K562 (cell line): Measurements from ENCODE around the gene PPP6R3. TPM values are rescaled to one million over a fixed set of nuclear protein-coding genes. Genes with fewer than 3 reads are reported as not detected.

Experiments
- ATAC-seq: fragments of 200-7000 bp; cut with Tn5 transposase; 3 replicates; pipeline ENCODE4 v1.9.1; 2020; ENCODE audit warnings: moderate library complexity
- BruUV-seq: library from RNA; stranded (reverse); fragments of 400-500 nt; replicated peaks from 2 replicates; lab custom pipeline; 2021; lab: Mats Ljungman, UMichigan
- CTCF ChIA-PET: fragments of 300-600 bp; formaldehyde crosslinking; extraction: SDS; loops from one replicate; lab custom pipeline; 2021; ENCODE audit warnings: low intra/inter-chr PET ratio; lab: Yijun Ruan, JAX
- POLR2A ChIA-PET: fragments of 300-600, 350-650 bp; sonication (Branson Sonifier 250); formaldehyde crosslinking; extraction: SDS; loops from one replicate; lab custom pipeline; 2021; ENCODE audit warnings: antibody characterized with exemption, inconsistent platforms; lab: Yijun Ruan, JAX
- DNase-seq, 4 experiments: peaks; one replicate each; pipeline versions ENCODE4 v3.0.0 to v3.0.0-alpha.2; 2011 to 2018; ENCODE audit warnings: low spot score in 3 of 4, mixed read lengths in 3 of 4; ENCODE audit errors: extremely low read depth in 1 of 4
- FAIRE-seq: peaks from 2 replicates; lab custom pipeline; 2011; peaks lifted over from hg19 to GRCh38; lab: Jason Lieb, UNC
- H2AFZ ChIP-seq: 2 replicates; pipeline ENCODE4 v1.6.0; 2011; ENCODE audit warnings: low read depth, low read length, control low read depth, inconsistent platforms
- H3K27ac ChIP-seq: fragments of 200-600 bp; 3 replicates; pipeline ENCODE4 v1.8.0; 2011; ENCODE audit warnings: low read depth, mild to moderate bottlenecking, control low read depth, inconsistent platforms, low read length, moderate library complexity, mixed read lengths; ENCODE audit errors: extremely low read depth
- H3K27me3 ChIP-seq, 2 experiments: fragments of 300-600 bp in 1 of 2; 2 replicates in 1 of 2; 3 replicates in 1 of 2; pipeline versions ENCODE4 v1.6.0 to v1.8.0; 2011; ENCODE audit warnings: inconsistent platforms in 2 of 2, low read length in 2 of 2, mild to moderate bottlenecking in 1 of 2, mixed read lengths in 1 of 2, moderate library complexity in 1 of 2; ENCODE audit not compliant: control insufficient read depth in 2 of 2, insufficient read depth in 2 of 2
- H3K36me3 ChIP-seq: fragments of 300-600 bp; 3 replicates; pipeline ENCODE4 v1.8.0; 2011; ENCODE audit warnings: mild to moderate bottlenecking, low read length, inconsistent platforms; ENCODE audit not compliant: control insufficient read depth, insufficient read depth
- H3K4me1 ChIP-seq, 2 experiments: fragments of 200-600 bp in 1 of 2; replicated peaks in 1 of 2; 2 replicates in 1 of 2; 3 replicates in 1 of 2; pipeline versions ENCODE4 v1.5.1 to v1.8.0; 2011; ENCODE audit warnings: inconsistent platforms in 2 of 2, low read length in 2 of 2, mild to moderate bottlenecking in 1 of 2, mixed read lengths in 1 of 2, moderate library complexity in 1 of 2; ENCODE audit not compliant: control insufficient read depth in 2 of 2, insufficient read depth in 2 of 2
- H3K4me2 ChIP-seq: 2 replicates; pipeline ENCODE4 v1.6.1; 2011; ENCODE audit warnings: low read length, control low read depth, inconsistent platforms, mixed read lengths; ENCODE audit not compliant: insufficient read depth
- H3K4me3 ChIP-seq: fragments of 200-600 bp; sonication (generic), shearing (Covaris generic); 2 replicates; pipeline ENCODE4 v1.5.1; 2016; ENCODE audit warnings: control low read depth, inconsistent platforms
- H3K79me2 ChIP-seq: fragments of 200-600 bp; 3 replicates; pipeline ENCODE4 v1.8.0; 2011; ENCODE audit warnings: low read length, inconsistent platforms; ENCODE audit not compliant: control insufficient read depth, insufficient read depth
- H3K9ac ChIP-seq, 2 experiments: 2 replicates each; pipeline versions ENCODE4 v1.6.0 to v1.6.1; 2011; ENCODE audit warnings: low read depth in 2 of 2, low read length in 2 of 2, control low read depth in 1 of 2, inconsistent platforms in 1 of 2, mild to moderate bottlenecking in 1 of 2, mixed read lengths in 1 of 2; ENCODE audit not compliant: insufficient read depth in 1 of 2
- H3K9me1 ChIP-seq: one replicate; pipeline ENCODE4 v1.6.0; 2011; ENCODE audit warnings: inconsistent platforms, mild to moderate bottlenecking, low read length, moderate library complexity; ENCODE audit not compliant: control insufficient read depth, insufficient read depth
- H3K9me3 ChIP-seq: replicated peaks from 2 replicates; pipeline ENCODE4 v1.5.1; 2011; ENCODE audit warnings: low read depth, low read length, inconsistent platforms; ENCODE audit not compliant: control insufficient read depth, insufficient read depth
- H4K20me1 ChIP-seq: replicated peaks from 2 replicates; pipeline ENCODE4 v1.6.1; 2011; ENCODE audit warnings: low read length, inconsistent platforms, mixed read lengths; ENCODE audit not compliant: control insufficient read depth, insufficient read depth
- FOXJ2 ChIP-seq: fragments of 200-800 bp; sonication (Bioruptor generic); IDR thresholded peaks from 2 replicates; pipeline ENCODE4 v1.6.1; 2016; ENCODE audit warnings: missing genetic modification characterization, missing compliant biosample characterization
- HEY1 ChIP-seq: fragments of 250-450 bp; sonication (Bioruptor Pico); IDR thresholded peaks from 2 replicates; pipeline ENCODE4 v1.5.0; 2020; ENCODE audit warnings: mild to moderate bottlenecking, moderate library complexity, borderline replicate concordance
- MCM7 ChIP-seq, 2 experiments: fragments of 450-650 bp; IDR thresholded peaks; 2 replicates each; pipeline ENCODE4 v1.6.1; 2016 to 2018
- MTA3 ChIP-seq: fragments of 450-650 bp; formaldehyde crosslinking; IDR thresholded peaks from 2 replicates; pipeline ENCODE4 v1.6.1; 2017; ENCODE audit warnings: mild to moderate bottlenecking, borderline replicate concordance
- PML ChIP-seq: IDR thresholded peaks from 2 replicates; pipeline ENCODE4 v1.6.1; 2012; ENCODE audit warnings: low read length, inconsistent platforms
- RBM17 ChIP-seq: fragments of 200-400 bp; formaldehyde crosslinking; IDR thresholded peaks from 2 replicates; pipeline ENCODE4 v1.6.1; 2017; ENCODE audit warnings: low read depth, mild to moderate bottlenecking, low read length, borderline replicate concordance
- SNRNP70 ChIP-seq: fragments of 200-400 bp; formaldehyde crosslinking; optimal IDR thresholded peaks from 2 replicates; pipeline ENCODE3; 2017; ENCODE audit warnings: low read depth, low read length
- TCF7 ChIP-seq: sonication (generic); IDR thresholded peaks from 2 replicates; pipeline ENCODE4 v1.6.1; 2016; ENCODE audit warnings: antibody characterized with exemption, borderline replicate concordance
- THRAP3 ChIP-seq: fragments of 450-650 bp; IDR thresholded peaks from 2 replicates; pipeline ENCODE4 v1.6.1; 2016; ENCODE audit warnings: mild to moderate bottlenecking, inconsistent platforms, borderline replicate concordance
- ZBTB8A ChIP-seq: fragments of 450-650 bp; IDR thresholded peaks from 2 replicates; pipeline ENCODE4 v1.6.1; 2018; ENCODE audit warnings: mild to moderate bottlenecking, moderate library complexity; ENCODE audit not compliant: partially characterized antibody
- WGBS: fragments of 100-300 bp; shearing (Covaris generic); methylation state at CpG from one replicate; pipeline ENCODE4 v1.1.6; 2016; ENCODE audit warnings: low coverage, mixed read lengths; ENCODE audit not compliant: insufficient coverage; ENCODE audit errors: missing lambda C conversion rate; 5-methylcytosine and 5-hydroxymethylcytosine counted together
- in situ Hi-C: fragments of 300-500 bp; cut with MboI; formaldehyde crosslinking; loops from 4 replicates; pipeline ENCODE4 v1.15.0; 2018; ENCODE audit warnings: inconsistent platforms, mixed read lengths
- intact Hi-C: fragments of 100-400 bp; cut with micrococcal nuclease; formaldehyde crosslinking; loops from 2 replicates; pipeline ENCODE4 v1.14.2; 2022
- polyA plus RNA-seq, 8 experiments: library from polyadenylated mRNA; depleted of rRNA in 4 of 8; stranded (reverse) in 5 of 8; unstranded in 3 of 8; fragments of >200 nt; fragmentation: Nextera tagmentation in 2 of 8; fragmentation: Illumina TruSeq in 1 of 8; extraction: Ambion mirVana in 2 of 8; extraction: Trizol in 1 of 8; gene quantifications; 2 replicates each; pipeline versions ENCODE4 v1.2.1 to v1.2.3, GENCODE V29; 2011 to 2014; ENCODE audit warnings: inconsistent platforms in 1 of 8, missing spikeins in 1 of 8
- total RNA-seq, 7 experiments: library from RNA; depleted of rRNA in 6 of 7; stranded (reverse); fragments of >200 nt in 6 of 7; fragmentation: Illumina TruSeq in 2 of 7; extraction: Trizol in 2 of 7; gene quantifications; 2 replicates each; pipeline versions ENCODE4 v1.2.1 to v1.2.3, GENCODE V29; 2011 to 2021; ENCODE audit warnings: low replicate concordance in 1 of 7
- TF ChIP-seq, protein P1 (sequence below): sonication (generic); formaldehyde crosslinking; IDR thresholded peaks from 2 replicates; pipeline ENCODE4 v1.8.1; 2022; ENCODE audit warnings: missing genetic modification reagents
- TF ChIP-seq, protein P2 (sequence below): fragments of 450-650 bp; formaldehyde crosslinking; IDR thresholded peaks from 2 replicates; pipeline ENCODE4 v1.4.0; 2022; ENCODE audit warnings: missing genetic modification characterization
- TF ChIP-seq, protein P3 (sequence below): fragments of 200-800 bp; sonication (Bioruptor generic); IDR thresholded peaks from 2 replicates; pipeline ENCODE4 v1.6.1; 2017; ENCODE audit warnings: missing genetic modification characterization, missing compliant biosample characterization

PPP6R3 gene
- total and polyA plus RNA-seq, 9 of the 15 experiments (the other 6 are each of a cell fraction or from before 2014, with no cell fraction given): 20.3 to 117 (median 80.6) TPM

DNA sequence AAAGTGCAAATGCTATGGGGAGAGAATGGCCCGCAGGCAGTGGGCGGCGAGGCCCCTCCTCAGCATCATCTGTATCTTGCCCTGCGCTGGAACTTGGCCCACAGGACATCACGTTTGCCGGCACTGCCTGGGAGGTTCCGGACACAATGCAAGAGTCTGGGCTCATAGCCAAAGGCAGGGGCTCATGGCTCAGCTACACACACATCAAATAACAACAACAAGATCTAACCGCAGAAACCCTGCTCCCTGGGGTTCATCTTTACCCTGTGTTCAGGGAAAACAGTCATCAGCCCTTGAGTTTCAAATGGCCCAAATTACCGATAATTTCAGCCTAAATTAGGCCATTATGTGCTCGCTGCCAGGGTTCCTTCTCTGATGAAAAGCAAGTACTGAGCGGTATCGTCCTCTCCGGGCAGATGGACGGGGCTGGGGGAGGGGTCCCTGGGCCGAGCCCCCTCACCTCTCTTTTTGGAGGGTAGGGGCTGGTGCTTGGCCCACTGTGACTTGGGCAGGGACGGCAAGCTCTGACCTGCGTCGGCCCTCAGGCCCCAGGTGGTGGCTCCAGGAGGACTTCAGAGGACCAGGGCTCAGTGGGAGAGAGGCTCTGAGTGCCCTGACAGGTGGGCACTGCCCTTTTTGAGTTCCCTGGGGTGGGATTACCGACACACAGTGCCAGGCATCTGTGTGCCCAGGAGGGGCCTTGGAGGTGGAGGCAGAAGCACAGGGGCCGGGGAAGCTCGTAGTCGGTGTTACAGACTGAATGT, 198.8 kb downstream of the PPP6R3 start (continued):
- no peak for TF ChIP-seq SNRNP70
- TF ChIP-seq MCM7 (IDR thresholded peaks at IDR 0.05): no peak
- TF ChIP-seq ZBTB8A: no peak
- TF ChIP-seq, protein P1, sequence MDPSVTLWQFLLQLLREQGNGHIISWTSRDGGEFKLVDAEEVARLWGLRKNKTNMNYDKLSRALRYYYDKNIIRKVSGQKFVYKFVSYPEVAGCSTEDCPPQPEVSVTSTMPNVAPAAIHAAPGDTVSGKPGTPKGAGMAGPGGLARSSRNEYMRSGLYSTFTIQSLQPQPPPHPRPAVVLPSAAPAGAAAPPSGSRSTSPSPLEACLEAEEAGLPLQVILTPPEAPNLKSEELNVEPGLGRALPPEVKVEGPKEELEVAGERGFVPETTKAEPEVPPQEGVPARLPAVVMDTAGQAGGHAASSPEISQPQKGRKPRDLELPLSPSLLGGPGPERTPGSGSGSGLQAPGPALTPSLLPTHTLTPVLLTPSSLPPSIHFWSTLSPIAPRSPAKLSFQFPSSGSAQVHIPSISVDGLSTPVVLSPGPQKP: no peak
- no peak for TF ChIP-seq HEY1 (CRISPR knock-in tag)

DNA sequence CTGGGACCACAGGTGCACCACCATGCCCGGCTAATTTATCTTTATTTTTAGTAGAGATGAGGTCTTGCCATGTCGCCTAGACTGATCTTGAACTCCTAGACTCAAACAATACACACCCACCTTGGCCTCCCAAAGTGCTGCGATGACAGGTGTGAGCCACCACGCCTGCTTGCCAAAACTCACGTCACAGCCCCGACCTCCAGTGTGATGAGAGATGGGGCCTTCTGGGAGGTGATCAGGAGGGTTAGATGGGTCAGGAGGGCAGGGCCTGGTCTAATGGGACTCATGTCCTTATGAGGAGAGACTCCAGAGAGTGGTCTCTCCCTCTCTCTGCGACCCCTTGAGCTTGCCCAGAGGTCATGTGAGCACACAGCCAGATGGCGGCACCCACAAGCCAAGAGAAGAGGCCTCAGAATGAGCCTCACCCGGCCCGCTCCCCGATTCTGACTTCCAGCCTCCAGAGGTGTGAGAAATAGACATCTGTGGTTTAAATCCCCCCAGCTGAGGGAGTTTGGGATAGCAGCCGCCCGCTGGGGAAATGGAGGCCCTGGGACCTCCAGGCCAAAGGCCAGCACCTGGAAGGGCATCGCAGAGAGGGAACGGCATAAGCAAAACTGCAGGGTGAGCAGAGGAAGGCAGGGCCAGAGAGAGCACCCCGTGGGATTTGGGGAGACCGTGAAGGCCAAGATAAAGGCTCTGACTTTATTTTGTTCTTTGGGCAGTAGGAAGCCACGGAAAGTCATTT, 199.7 kb downstream of the PPP6R3 start:
- no peaks in the 10 kb centered on the region; the same call in 1 of the 2 replicates for H4K20me1 ChIP-seq
- 22% methylated on average over 16 of the region's 18 CpGs for WGBS
- ChIA-PET POLR2A (interaction anchor here (0.5 to 1.0 kb wide), 2 partner anchors 12 to 34 kb away, joined by 3 read pairs; no protein-coding TSS in a partner anchor), CTCF (no interaction called here)
- TF ChIP-seq RBM17 (no peak), PML (no peak), THRAP3 (no peak), MTA3 (no peak), FOXJ2 (tag) (no peak), TCF7 (no peak)
- TF ChIP-seq, protein P2, sequence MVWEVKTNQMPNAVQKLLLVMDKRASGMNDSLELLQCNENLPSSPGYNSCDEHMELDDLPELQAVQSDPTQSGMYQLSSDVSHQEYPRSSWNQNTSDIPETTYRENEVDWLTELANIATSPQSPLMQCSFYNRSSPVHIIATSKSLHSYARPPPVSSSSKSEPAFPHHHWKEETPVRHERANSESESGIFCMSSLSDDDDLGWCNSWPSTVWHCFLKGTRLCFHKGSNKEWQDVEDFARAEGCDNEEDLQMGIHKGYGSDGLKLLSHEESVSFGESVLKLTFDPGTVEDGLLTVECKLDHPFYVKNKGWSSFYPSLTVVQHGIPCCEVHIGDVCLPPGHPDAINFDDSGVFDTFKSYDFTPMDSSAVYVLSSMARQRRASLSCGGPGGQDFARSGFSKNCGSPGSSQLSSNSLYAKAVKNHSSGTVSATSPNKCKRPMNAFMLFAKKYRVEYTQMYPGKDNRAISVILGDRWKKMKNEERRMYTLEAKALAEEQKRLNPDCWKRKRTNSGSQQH (CRISPR knock-in tag): no peak
- TF ChIP-seq, protein P3, sequence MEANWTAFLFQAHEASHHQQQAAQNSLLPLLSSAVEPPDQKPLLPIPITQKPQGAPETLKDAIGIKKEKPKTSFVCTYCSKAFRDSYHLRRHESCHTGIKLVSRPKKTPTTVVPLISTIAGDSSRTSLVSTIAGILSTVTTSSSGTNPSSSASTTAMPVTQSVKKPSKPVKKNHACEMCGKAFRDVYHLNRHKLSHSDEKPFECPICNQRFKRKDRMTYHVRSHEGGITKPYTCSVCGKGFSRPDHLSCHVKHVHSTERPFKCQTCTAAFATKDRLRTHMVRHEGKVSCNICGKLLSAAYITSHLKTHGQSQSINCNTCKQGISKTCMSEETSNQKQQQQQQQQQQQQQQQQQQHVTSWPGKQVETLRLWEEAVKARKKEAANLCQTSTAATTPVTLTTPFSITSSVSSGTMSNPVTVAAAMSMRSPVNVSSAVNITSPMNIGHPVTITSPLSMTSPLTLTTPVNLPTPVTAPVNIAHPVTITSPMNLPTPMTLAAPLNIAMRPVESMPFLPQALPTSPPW (CRISPR knock-in tag): no peak
- no peak for FAIRE-seq
- no peaks in the 10 kb centered on the region for H3K9me3 ChIP-seq
- H3K4me1 ChIP-seq: peaks cover 0 to 8% of the 10 kb centered on the region in 2 experiments; a peak in 2 of 5 replicates
- H3K27ac ChIP-seq: no peak overlapping the region
- no peak overlapping the region for H3K4me3 ChIP-seq
- in situ Hi-C loops: no loop called here
- no peak overlapping the region for H2AFZ ChIP-seq
- H3K79me2 ChIP-seq: no peaks in the 10 kb centered on the region
- no peak overlapping the region for H3K9ac ChIP-seq
- peaks cover 48 to 96% of the 10 kb centered on the region in 2 experiments for H3K27me3 ChIP-seq
- no peak overlapping the region for H3K4me2 ChIP-seq
- no TSS peak for BruUV-seq
- DNase-seq: no peak
- intact Hi-C loops: no loop called here
- no peaks in the 10 kb centered on the region for H3K36me3 ChIP-seq
- H3K9me1 ChIP-seq: no peaks in the 10 kb centered on the region
- ATAC-seq: no peak
